Coronary artery (tissue), 2 donors: ENCODE results near the gene CGNL1.

Source experiments
- DNase-seq: peaks from one replicate; pipeline ENCODE4 v3.0.0-alpha.2; 2017; ENCODE audit warnings: low spot score
- H3K27ac ChIP-seq, 2 donors: fragments of 200-600 bp; sonication (generic); one replicate each; pipeline ENCODE4 v1.5.1; 2016 to 2019
- H3K4me3 ChIP-seq: fragments of 200-600 bp; sonication (generic); 2 replicates; pipeline ENCODE4 v1.5.1; 2016; ENCODE audit warnings: mild to moderate bottlenecking, moderate library complexity
- CTCF ChIP-seq: fragments of 200-600 bp; sonication (generic); IDR thresholded peaks from one replicate; pipeline ENCODE4 v1.5.1; 2019; ENCODE audit warnings: antibody characterized with exemption

CGNL1 gene

GRCh38 chr15:57405133-57405532, 28.8 kb downstream of the CGNL1 start:
- DNase-seq, result no peak
- no peak for TF ChIP-seq CTCF
- Histone ChIP-seq H3K27ac (no peak overlapping the region), H3K4me3 (no peak overlapping the region)

GRCh38 chr15:57406062-57406772, 29.9 kb downstream of the CGNL1 start:
- DNase-seq, result no peak
- Histone ChIP-seq H3K27ac (no peak overlapping the region), H3K4me3 (no peak overlapping the region)
- TF ChIP-seq CTCF, result no peak

GRCh38 chr15:57410373-57410772, 34.1 kb downstream of the CGNL1 start:
- no peak overlapping the region for H3K4me3 ChIP-seq
- DNase-seq, result no peak
- TF ChIP-seq CTCF, result no peak
- peak overlapping the region in 1 of 2 donors; percentile 50 for H3K27ac ChIP-seq

GRCh38 chr15:57411945-57412768, 35.9 kb downstream of the CGNL1 start:
- no peak overlapping the region for H3K27ac ChIP-seq
- DNase-seq, result no peak
- TF ChIP-seq CTCF, result no peak

GRCh38 chr15:57415602-57416001, 39.3 kb downstream of the CGNL1 start:
- Histone ChIP-seq H3K4me3 (no peak overlapping the region), H3K27ac (no peak overlapping the region)
- no peak for DNase-seq
- TF ChIP-seq CTCF, result no peak

More at GRCh38 chr15:57411945-57412768, 35.9 kb downstream of the CGNL1 start:
- H3K4me3 ChIP-seq, result no peak overlapping the region

- no peak for TF ChIP-seq CTCF
These were observed 42.3 kb downstream of the CGNL1 start for GRCh38 chr15:57418635-57419034.

GRCh38 chr15:57419335-57419734, 43.0 kb downstream of the CGNL1 start:
- no peak overlapping the region for H3K27ac ChIP-seq
- DNase-seq, result no peak
- no peak for TF ChIP-seq CTCF

More at GRCh38 chr15:57418635-57419034, 42.3 kb downstream of the CGNL1 start:
- DNase-seq, result no peak
- H3K27ac ChIP-seq, result no peak overlapping the region
- H3K4me3 ChIP-seq, result no peak overlapping the region

More at GRCh38 chr15:57419335-57419734, 43.0 kb downstream of the CGNL1 start:
- H3K4me3 ChIP-seq, result no peak overlapping the region
